IPS-20b (cell line): Measurements from ENCODE around the gene CFAP300.

Experiments used
- H3K27ac ChIP-seq: one replicate; pipeline ENCODE4 v1.5.1; 2013; ENCODE audit warnings: low read length
- H3K27me3 ChIP-seq: 2 replicates; pipeline ENCODE4 v1.6.1; 2013; ENCODE audit warnings: mild to moderate bottlenecking, low read length, inconsistent platforms; ENCODE audit not compliant: insufficient read depth
- H3K36me3 ChIP-seq: 2 replicates; pipeline ENCODE4 v1.6.1; 2013; ENCODE audit warnings: low read depth, mild to moderate bottlenecking, inconsistent platforms, low read length, moderate library complexity; ENCODE audit not compliant: insufficient read depth
- H3K4me1 ChIP-seq: 2 replicates; pipeline ENCODE4 v1.6.1; 2013; ENCODE audit warnings: mild to moderate bottlenecking, control low read depth, inconsistent platforms, low read length, moderate library complexity; ENCODE audit not compliant: insufficient read depth
- H3K4me3 ChIP-seq: 2 replicates; pipeline ENCODE4 v1.5.1; 2013; ENCODE audit warnings: mild to moderate bottlenecking, low read length, inconsistent platforms
- H3K9ac ChIP-seq: 2 replicates; pipeline ENCODE4 v1.6.1; 2013; ENCODE audit warnings: low read depth, mild to moderate bottlenecking, inconsistent platforms, low read length, moderate library complexity
- H3K9me3 ChIP-seq: 2 replicates; pipeline ENCODE4 v1.6.1; 2013; ENCODE audit warnings: mild to moderate bottlenecking, low read depth, low read length, inconsistent platforms; ENCODE audit not compliant: insufficient read depth

Gene CFAP300

DNA sequence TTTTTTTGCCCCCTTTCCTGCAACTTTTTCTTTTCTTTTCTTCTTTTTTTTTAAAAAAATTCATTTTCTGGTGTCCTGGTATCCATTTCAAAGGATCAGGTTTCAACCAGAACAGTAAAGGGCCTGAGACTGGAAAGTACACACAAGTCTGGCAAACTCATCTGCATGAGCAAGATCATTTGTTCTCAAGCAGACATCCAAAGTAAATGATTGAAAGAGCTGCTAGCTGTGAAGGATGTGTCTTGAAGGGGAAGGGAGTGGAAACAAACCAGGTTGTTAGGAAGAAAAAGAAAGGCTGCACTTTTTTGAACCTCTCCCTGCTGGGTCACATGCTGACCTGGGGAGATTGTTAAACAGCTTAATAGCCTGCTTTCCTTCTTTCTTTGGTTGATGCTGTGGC, 68.3 kb downstream of the CFAP300 start:
- H3K9ac ChIP-seq = no peak overlapping the region; the same call in 1 of the 2 replicates
- no peaks in the 10 kb centered on the region; the same call in 1 of the 2 replicates for H3K27me3 ChIP-seq
- no peak overlapping the region for H3K27ac ChIP-seq
- H3K4me3 ChIP-seq = peak overlapping the region; percentile 45
- H3K9me3 ChIP-seq = no peaks in the 10 kb centered on the region
- H3K36me3 ChIP-seq = peaks cover 18% of the 10 kb centered on the region; the same call in 1 of the 2 replicates
- peaks cover 70% of the 10 kb centered on the region for H3K4me1 ChIP-seq

DNA sequence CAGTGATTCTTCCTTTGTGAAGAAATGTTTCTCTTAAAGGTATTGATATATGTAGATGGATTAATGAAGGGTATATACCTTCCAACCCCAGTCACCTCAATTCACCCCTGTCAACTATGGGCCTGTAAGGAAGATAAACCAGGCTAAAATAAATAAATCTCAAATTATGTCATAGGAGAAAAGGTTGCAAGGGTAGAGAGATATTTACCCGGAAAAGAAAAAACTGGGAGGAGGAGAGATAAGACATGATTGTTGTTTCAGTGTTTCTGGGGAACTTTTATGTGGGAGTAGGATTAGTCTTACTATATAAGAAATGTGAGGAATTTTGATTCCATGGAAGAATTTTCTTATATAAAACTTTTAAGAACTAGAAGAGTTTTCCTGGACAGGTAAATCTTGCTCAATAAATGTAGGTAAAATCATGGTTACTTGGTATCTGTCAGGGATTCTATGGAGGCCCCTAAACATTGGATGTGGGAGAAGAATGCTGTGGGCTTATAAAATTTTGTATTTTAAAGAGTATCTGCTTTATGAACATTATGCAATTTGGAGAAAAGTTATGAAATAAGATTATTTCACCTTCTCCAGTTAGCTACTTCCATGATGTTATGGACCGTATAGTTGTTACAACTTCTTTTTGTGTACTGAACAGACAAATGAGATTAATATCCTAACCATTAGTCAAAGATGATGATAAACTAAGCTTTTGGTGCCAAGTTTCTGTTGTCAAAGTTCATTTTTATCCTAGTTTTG, 69.4 kb downstream of the CFAP300 start:
- H3K9me3 ChIP-seq = no peaks in the 10 kb centered on the region
- peak overlapping the region; percentile 45 for H3K4me3 ChIP-seq
- H3K36me3 ChIP-seq = peaks cover 18% of the 10 kb centered on the region; the same call in 1 of the 2 replicates
- no peak overlapping the region for H3K9ac ChIP-seq
- H3K27ac ChIP-seq = no peak overlapping the region
- H3K4me1 ChIP-seq = peaks cover 74% of the 10 kb centered on the region
- H3K27me3 ChIP-seq = no peaks in the 10 kb centered on the region; the same call in 1 of the 2 replicates

DNA sequence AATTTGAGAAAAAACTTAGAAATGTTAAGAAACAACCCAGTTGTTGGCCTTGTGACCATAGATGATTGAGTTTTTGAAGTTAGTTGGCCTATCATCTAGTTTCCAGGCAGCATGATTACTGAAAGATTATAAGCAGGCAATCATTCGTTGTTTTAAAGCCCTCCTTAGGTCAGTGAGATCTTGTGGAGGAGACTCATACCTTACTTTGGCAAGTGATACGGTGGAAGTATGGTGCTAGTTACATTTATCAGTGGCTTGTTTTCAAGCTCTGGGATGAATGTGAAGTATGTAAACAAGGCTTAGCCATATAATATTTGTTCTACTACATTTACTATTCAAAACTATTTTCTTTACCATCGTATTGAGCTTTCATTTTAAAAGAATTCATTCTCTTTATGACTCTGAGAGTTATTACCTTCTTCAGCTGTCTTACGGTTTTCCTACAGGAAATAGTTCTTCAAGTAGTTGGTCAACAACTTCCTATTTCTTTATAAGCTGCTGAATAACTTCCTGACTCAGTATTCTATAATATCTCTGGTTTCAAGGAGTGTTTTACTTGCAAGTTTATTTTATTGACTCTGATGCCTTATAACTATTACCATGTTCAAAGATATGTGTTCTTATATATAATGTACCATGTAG, 70.4 kb downstream of the CFAP300 start:
- no peak overlapping the region for H3K27ac ChIP-seq
- H3K4me1 ChIP-seq = peaks cover 72% of the 10 kb centered on the region
- no peak overlapping the region for H3K9ac ChIP-seq
- no peaks in the 10 kb centered on the region; the same call in 1 of the 2 replicates for H3K27me3 ChIP-seq
- no peak overlapping the region for H3K4me3 ChIP-seq
- no peaks in the 10 kb centered on the region for H3K9me3 ChIP-seq
- peaks cover 22% of the 10 kb centered on the region; the same call in 1 of the 2 replicates for H3K36me3 ChIP-seq

DNA sequence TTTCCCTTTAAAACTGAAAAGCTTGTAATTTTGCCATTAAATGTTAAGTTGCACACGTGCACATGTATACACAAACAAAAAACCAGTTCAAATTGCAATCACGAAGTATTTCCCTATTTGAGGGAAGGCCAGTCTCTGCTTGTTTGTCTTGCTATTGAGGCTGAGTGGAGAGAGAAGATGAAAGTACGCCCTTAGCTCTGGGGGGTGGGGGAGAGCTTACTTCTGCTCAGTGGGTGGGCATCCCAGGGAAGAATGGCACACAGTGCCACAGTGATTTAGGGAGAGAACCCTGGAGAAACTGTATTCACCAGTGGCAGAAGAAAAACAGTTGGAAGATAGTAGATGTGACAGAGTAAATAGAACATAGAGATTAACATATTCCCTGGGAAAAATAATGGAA, 71.7 kb downstream of the CFAP300 start:
- Histone ChIP-seq H3K27ac (no peak overlapping the region), H3K27me3 (no peaks in the 10 kb centered on the region; the same call in 1 of the 2 replicates), H3K36me3 (peaks cover 26% of the 10 kb centered on the region; the same call in 1 of the 2 replicates), H3K9ac (no peak overlapping the region), H3K4me3 (peak overlapping the region; percentile 20; the same call in 1 of the 2 replicates), H3K9me3 (no peaks in the 10 kb centered on the region), H3K4me1 (peaks cover 63% of the 10 kb centered on the region)

DNA sequence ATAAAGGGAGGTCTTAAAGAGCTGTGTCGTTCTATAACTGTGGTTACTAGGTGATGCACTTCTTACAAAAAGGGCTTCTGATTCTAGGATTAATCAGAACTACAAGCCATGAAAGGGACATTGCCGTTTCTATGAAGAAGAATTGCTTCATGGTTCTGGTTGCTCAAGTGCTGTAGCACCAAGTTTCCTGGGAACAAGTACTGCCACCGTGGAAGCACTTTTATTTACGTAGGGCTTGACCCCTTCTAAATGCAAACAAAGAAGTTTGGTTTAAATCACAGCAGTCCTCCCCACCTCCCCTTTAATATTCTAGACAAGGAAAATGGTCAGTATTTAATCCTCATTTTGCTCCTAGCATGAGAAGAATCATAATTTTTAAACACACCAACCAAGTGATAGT, 72.8 kb downstream of the CFAP300 start:
- H3K9me3 ChIP-seq = no peaks in the 10 kb centered on the region
- no peak overlapping the region for H3K9ac ChIP-seq
- H3K36me3 ChIP-seq = peaks cover 26% of the 10 kb centered on the region; the same call in 1 of the 2 replicates
- H3K4me1 ChIP-seq = peaks cover 53% of the 10 kb centered on the region
- H3K27me3 ChIP-seq = no peaks in the 10 kb centered on the region; the same call in 1 of the 2 replicates
- no peak overlapping the region for H3K27ac ChIP-seq
- peak overlapping the region; percentile 12; the same call in 1 of the 2 replicates for H3K4me3 ChIP-seq

DNA sequence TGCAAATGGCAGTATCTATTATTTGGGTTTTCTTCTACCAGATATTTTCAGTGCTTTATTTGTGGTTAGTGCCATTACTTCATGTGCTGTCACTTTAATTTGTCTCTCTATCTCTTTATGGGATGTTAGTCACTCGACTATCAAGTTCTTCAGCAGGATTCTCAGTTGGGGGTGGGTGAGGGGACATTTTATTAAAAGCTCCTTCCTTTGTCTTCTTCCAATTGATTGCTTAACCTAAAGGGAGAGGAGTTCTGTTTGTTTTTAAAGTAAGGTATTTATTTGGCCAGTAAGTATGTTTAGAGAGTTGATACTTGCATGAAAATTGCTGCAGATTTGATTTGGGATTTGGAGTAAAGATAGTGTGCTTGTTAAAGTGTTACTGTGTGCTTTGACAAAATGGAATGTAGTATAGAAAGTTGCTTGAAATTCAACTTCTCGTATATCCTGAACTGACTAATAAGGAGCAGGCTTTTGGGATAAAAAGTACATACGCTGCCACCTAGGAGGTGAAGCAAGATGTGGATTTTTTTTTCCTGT, 73.3 kb downstream of the CFAP300 start:
- Histone ChIP-seq H3K27ac (no peak overlapping the region), H3K4me3 (peak overlapping the region; percentile 12; the same call in 1 of the 2 replicates), H3K4me1 (peaks cover 48% of the 10 kb centered on the region), H3K9ac (peak overlapping the region; percentile 15; the same call in 1 of the 2 replicates), H3K9me3 (no peaks in the 10 kb centered on the region), H3K27me3 (no peaks in the 10 kb centered on the region; the same call in 1 of the 2 replicates), H3K36me3 (peaks cover 26% of the 10 kb centered on the region; the same call in 1 of the 2 replicates)

DNA sequence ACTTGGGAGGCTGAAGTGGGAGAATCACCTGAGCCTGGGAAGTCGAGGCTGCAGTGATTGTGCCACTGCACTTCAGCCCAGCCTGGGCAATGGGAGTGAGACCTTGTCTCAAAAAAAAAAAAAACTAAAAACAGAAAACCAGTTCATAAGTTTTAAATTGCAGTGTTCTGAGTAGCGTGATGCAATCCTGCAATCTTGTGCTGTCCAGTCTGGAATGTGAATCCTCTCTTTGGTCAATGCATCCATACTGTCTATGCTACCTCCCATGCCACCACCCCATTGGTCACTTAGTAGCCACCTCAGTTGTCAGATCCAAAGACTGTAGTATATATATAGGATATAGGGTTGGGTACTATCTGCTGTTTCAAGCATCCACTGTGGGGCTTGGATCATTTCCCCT, 74.1 kb downstream of the CFAP300 start:
- no peak overlapping the region for H3K27ac ChIP-seq
- no peak overlapping the region for H3K9ac ChIP-seq
- H3K27me3 ChIP-seq = no peaks in the 10 kb centered on the region; the same call in 1 of the 2 replicates
- H3K9me3 ChIP-seq = peaks cover 7% of the 10 kb centered on the region
- H3K4me3 ChIP-seq = no peak overlapping the region
- peaks cover 30% of the 10 kb centered on the region for H3K36me3 ChIP-seq
- H3K4me1 ChIP-seq = peaks cover 41% of the 10 kb centered on the region
